ENCODE results near the gene ELMO1.

The ELMO1 gene

GRCh38 chr7:37249240-37249639 lies 199.4 kb downstream of the ELMO1 start:
- TF ChIP-seq CTCF (IDR thresholded peaks at IDR 0.05; ENCODE audit: low read depth, low read length): no peak
- no peaks in the 10 kb centered on the region for H3K36me3 ChIP-seq
- no peak for DNase-seq
- no peaks in the 10 kb centered on the region for H3K9me3 ChIP-seq (ENCODE audit: severe bottlenecking)
- H3K27ac ChIP-seq: no peak overlapping the region
- H3K4me3 ChIP-seq (ENCODE audit: low read depth, low read length): no peak overlapping the region
- H3K27me3 ChIP-seq (ENCODE audit: insufficient read depth, low read depth, severe bottlenecking): no peaks in the 10 kb centered on the region

DNA sequence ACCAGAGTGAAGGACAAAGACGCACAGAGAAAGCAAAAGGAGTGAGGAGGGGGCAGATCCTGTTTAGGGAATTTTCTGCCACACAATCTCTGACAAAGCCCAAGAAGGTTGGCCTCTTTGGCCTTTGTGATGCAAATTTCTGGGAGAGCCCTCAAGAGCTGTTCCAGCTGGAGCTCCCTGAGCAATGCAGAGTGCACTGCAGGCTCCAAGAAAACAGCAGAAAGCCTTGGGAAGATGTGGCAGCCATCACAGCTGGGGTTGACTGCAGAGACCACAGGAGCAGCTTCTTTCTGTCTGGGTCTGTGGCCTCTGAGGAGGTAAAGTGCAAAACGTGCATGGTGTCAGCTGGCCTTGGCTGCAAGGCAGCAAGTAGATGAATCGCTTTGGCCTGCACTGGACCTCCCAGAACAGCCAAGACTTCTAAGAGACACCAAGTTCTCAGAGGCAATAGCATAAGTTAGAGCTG lies 200.2 kb downstream of the ELMO1 start:
- H3K27me3 ChIP-seq (ENCODE audit: insufficient read depth, low read depth, severe bottlenecking): no peaks in the 10 kb centered on the region
- no peak for DNase-seq
- H3K9me3 ChIP-seq (ENCODE audit: severe bottlenecking): no peaks in the 10 kb centered on the region
- no peaks in the 10 kb centered on the region for H3K36me3 ChIP-seq
- H3K27ac ChIP-seq: no peak overlapping the region
- H3K4me3 ChIP-seq (ENCODE audit: low read depth, low read length): no peak overlapping the region
- no peak for TF ChIP-seq CTCF (IDR thresholded peaks at IDR 0.05; ENCODE audit: low read depth, low read length)

DNA sequence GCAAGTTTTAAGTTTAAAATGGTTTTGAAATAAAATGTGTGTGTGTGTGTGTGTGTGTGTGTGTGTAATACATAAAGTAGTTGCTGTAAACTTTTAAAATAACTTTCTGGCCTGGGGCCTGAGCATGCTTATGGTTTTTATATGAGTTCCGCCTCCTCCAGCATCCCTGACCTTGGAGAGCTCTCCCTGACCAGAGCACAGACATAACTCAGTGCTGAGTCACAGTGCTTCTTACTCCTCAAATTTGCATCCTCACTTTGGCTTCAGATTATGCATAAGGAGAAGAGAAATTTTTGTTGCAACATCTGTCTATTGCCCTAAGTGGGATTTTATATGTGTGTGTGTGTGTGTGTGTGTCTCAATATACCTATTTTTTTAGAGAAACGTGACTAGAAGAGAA lies 200.8 kb downstream of the ELMO1 start:
- Histone ChIP-seq H3K36me3 (no peaks in the 10 kb centered on the region), H3K9me3 (ENCODE audit: severe bottlenecking) (no peaks in the 10 kb centered on the region), H3K27me3 (ENCODE audit: insufficient read depth, low read depth, severe bottlenecking) (no peaks in the 10 kb centered on the region), H3K4me3 (ENCODE audit: low read depth, low read length) (no peak overlapping the region), H3K27ac (no peak overlapping the region)
- no peak for DNase-seq
- TF ChIP-seq CTCF (IDR thresholded peaks at IDR 0.05; ENCODE audit: low read depth, low read length): no peak

DNA sequence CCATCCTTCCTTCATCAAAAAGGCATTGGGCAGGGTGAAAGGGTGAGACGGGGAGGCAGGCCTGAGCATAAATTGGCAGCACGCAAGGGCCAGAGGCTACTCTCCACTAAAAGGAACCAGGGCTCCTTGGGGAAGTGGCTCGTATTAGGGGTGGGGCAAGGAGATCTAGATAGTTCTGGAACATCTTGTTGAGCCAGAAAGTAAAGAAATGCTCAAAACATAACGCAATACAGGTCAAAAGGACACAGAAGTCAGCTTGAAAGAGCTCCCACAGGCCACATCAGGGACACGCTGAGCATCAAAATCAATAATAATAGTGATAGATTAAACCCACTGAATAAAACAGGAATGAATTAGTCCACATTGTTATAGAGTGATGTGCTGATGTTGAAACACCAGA lies 203.1 kb downstream of the ELMO1 start:
- TF ChIP-seq CTCF (IDR thresholded peaks at IDR 0.05; ENCODE audit: low read depth, low read length): no peak
- Histone ChIP-seq H3K36me3 (no peaks in the 10 kb centered on the region), H3K4me3 (ENCODE audit: low read depth, low read length) (no peak overlapping the region), H3K27me3 (ENCODE audit: insufficient read depth, low read depth, severe bottlenecking) (no peaks in the 10 kb centered on the region), H3K27ac (no peak overlapping the region), H3K9me3 (ENCODE audit: severe bottlenecking) (no peaks in the 10 kb centered on the region)
- no peak for DNase-seq

GRCh38 chr7:37236906-37237305 lies 211.8 kb downstream of the ELMO1 start:
- Histone ChIP-seq H3K9me3 (ENCODE audit: severe bottlenecking) (no peaks in the 10 kb centered on the region), H3K27me3 (ENCODE audit: insufficient read depth, low read depth, severe bottlenecking) (no peaks in the 10 kb centered on the region), H3K36me3 (no peaks in the 10 kb centered on the region), H3K27ac (no peak overlapping the region), H3K4me3 (ENCODE audit: low read depth, low read length) (no peak overlapping the region)
- DNase-seq: no peak
- TF ChIP-seq CTCF (IDR thresholded peaks at IDR 0.05; ENCODE audit: low read depth, low read length): no peak

GRCh38 chr7:37235813-37236212 lies 212.9 kb downstream of the ELMO1 start:
- no peak for TF ChIP-seq CTCF (IDR thresholded peaks at IDR 0.05; ENCODE audit: low read depth, low read length)
- no peak overlapping the region for H3K27ac ChIP-seq
- H3K27me3 ChIP-seq (ENCODE audit: insufficient read depth, low read depth, severe bottlenecking): no peaks in the 10 kb centered on the region
- no peaks in the 10 kb centered on the region for H3K9me3 ChIP-seq (ENCODE audit: severe bottlenecking)
- DNase-seq: no peak
- no peaks in the 10 kb centered on the region for H3K36me3 ChIP-seq
- no peak overlapping the region for H3K4me3 ChIP-seq (ENCODE audit: low read depth, low read length)

Measured in WERI-Rb-1 (cell line).